DND-41 (cell line): ENCODE data around the gene PTPRN2.

ENCODE experiments used
- ATAC-seq: fragments of 200-7000 bp; cut with Tn5 transposase; 3 replicates; pipeline ENCODE4 v1.9.1; 2021; ENCODE audit warnings: low read depth; ENCODE audit not compliant: insufficient read depth
- DNase-seq: peaks from one replicate; pipeline ENCODE4 v3.0.0-alpha.2; 2020
- H2AFZ ChIP-seq: 2 replicates; pipeline ENCODE4 v1.6.0; 2012; ENCODE audit warnings: low read depth, low read length
- H3K27ac ChIP-seq: 2 replicates; pipeline ENCODE4 v1.5.1; 2012; ENCODE audit warnings: low read length, inconsistent platforms
- H3K27me3 ChIP-seq: fragments of 200-600 bp; sonication (generic); 2 replicates; pipeline ENCODE4 v1.6.0; 2012; ENCODE audit warnings: low read length, mild to moderate bottlenecking, inconsistent platforms; ENCODE audit not compliant: insufficient read depth, poor library complexity
- H3K36me3 ChIP-seq: 2 replicates; pipeline ENCODE4 v1.5.1; 2012; ENCODE audit warnings: low read length, inconsistent platforms; ENCODE audit not compliant: insufficient read depth
- H3K4me1 ChIP-seq: 2 replicates; pipeline ENCODE4 v1.5.1; 2012; ENCODE audit warnings: mild to moderate bottlenecking, low read length; ENCODE audit not compliant: insufficient read depth
- H3K4me2 ChIP-seq: 2 replicates; pipeline ENCODE4 v1.6.0; 2012; ENCODE audit warnings: mild to moderate bottlenecking, moderate library complexity, low read length, inconsistent platforms; ENCODE audit not compliant: insufficient read depth
- H3K4me3 ChIP-seq, 2 experiments: fragments of 200-600 bp in 1 of 2; shearing (Covaris generic) in 1 of 2; 2 replicates each; pipeline ENCODE4 v1.5.1; 2012 to 2016; ENCODE audit warnings: inconsistent platforms in 2 of 2, low read length in 2 of 2, mild to moderate bottlenecking in 2 of 2, low read depth in 1 of 2, moderate library complexity in 1 of 2
- H3K79me2 ChIP-seq: 2 replicates; pipeline ENCODE4 v1.6.0; 2012; ENCODE audit warnings: low read length, inconsistent platforms; ENCODE audit not compliant: insufficient read depth
- H3K9ac ChIP-seq: 2 replicates; pipeline ENCODE4 v1.6.0; 2012; ENCODE audit warnings: low read depth, mild to moderate bottlenecking, inconsistent platforms, low read length, moderate library complexity
- H3K9me3 ChIP-seq: 2 replicates; pipeline ENCODE4 v1.5.1; 2012; ENCODE audit warnings: low read length, moderate library complexity, mild to moderate bottlenecking, inconsistent platforms; ENCODE audit not compliant: insufficient read depth, severe bottlenecking
- H4K20me1 ChIP-seq: 2 replicates; pipeline ENCODE4 v1.6.0; 2012; ENCODE audit warnings: low read length; ENCODE audit not compliant: insufficient read depth
- CTCF ChIP-seq: IDR thresholded peaks from 2 replicates; pipeline ENCODE4 v1.5.1; 2012; ENCODE audit warnings: borderline replicate concordance, low read length, moderate library complexity, mild to moderate bottlenecking; ENCODE audit not compliant: poor library complexity, severe bottlenecking; ENCODE audit errors: extremely low read depth
- EZH2 ChIP-seq: IDR thresholded peaks from 3 replicates; pipeline ENCODE4 v1.6.1; 2012; ENCODE audit warnings: borderline replicate concordance, low read depth, mild to moderate bottlenecking, moderate library complexity, low read length, inconsistent platforms; ENCODE audit not compliant: severe bottlenecking

The PTPRN2 gene

GRCh38 chr7:157881048-157881771 lies 706.4 kb downstream of the PTPRN2 start:
- Histone ChIP-seq H2AFZ (no peak overlapping the region), H3K4me2 (no peak overlapping the region), H3K36me3 (no peaks in the 10 kb centered on the region), H3K79me2 (no peaks in the 10 kb centered on the region), H3K9ac (no peak overlapping the region), H3K4me1 (no peaks in the 10 kb centered on the region), H3K27ac (no peak overlapping the region), H3K4me3 (no peak overlapping the region), H3K27me3 (no peaks in the 10 kb centered on the region), H3K9me3 (peaks cover 4% of the 10 kb centered on the region), H4K20me1 (no peaks in the 10 kb centered on the region)
- no peak for DNase-seq
- no peak for ATAC-seq
- TF ChIP-seq CTCF (no peak), EZH2 (no peak)

GRCh38 chr7:157879391-157879790 lies 708.2 kb downstream of the PTPRN2 start:
- H3K4me2 ChIP-seq = no peak overlapping the region
- peaks cover 4% of the 10 kb centered on the region for H3K9me3 ChIP-seq
- TF ChIP-seq EZH2 (no peak), CTCF (no peak)
- no peak overlapping the region for H3K9ac ChIP-seq
- H3K27ac ChIP-seq = no peak overlapping the region
- ATAC-seq (no peak), DNase-seq (no peak)
- no peaks in the 10 kb centered on the region for H3K27me3 ChIP-seq
- no peaks in the 10 kb centered on the region for H3K36me3 ChIP-seq
- H3K4me3 ChIP-seq = no peak overlapping the region
- H3K79me2 ChIP-seq = no peaks in the 10 kb centered on the region
- peaks cover 10% of the 10 kb centered on the region for H3K4me1 ChIP-seq
- no peak overlapping the region for H2AFZ ChIP-seq
- H4K20me1 ChIP-seq = no peaks in the 10 kb centered on the region

GRCh38 chr7:157877298-157878090 lies 710.1 kb downstream of the PTPRN2 start:
- Histone ChIP-seq H3K27ac (no peak overlapping the region), H3K79me2 (no peaks in the 10 kb centered on the region), H3K4me3 (no peak overlapping the region), H3K9ac (no peak overlapping the region), H3K4me2 (no peak overlapping the region), H3K27me3 (no peaks in the 10 kb centered on the region), H3K4me1 (peaks cover 13% of the 10 kb centered on the region), H3K36me3 (no peaks in the 10 kb centered on the region), H3K9me3 (no peaks in the 10 kb centered on the region), H4K20me1 (no peaks in the 10 kb centered on the region), H2AFZ (no peak overlapping the region)
- TF ChIP-seq CTCF = no peak
- TF ChIP-seq EZH2 = no peak
- DNase-seq (no peak), ATAC-seq (no peak)
